DND-41 (cell line): ENCODE measurements around the gene DHRS7B.

Source experiments
- CTCF ChIP-seq: IDR thresholded peaks from 2 replicates; pipeline ENCODE4 v1.5.1; 2012; ENCODE audit warnings: borderline replicate concordance, low read length, moderate library complexity, mild to moderate bottlenecking; ENCODE audit not compliant: poor library complexity, severe bottlenecking; ENCODE audit errors: extremely low read depth
- EZH2 ChIP-seq: IDR thresholded peaks from 3 replicates; pipeline ENCODE4 v1.6.1; 2012; ENCODE audit warnings: borderline replicate concordance, low read depth, mild to moderate bottlenecking, moderate library complexity, low read length, inconsistent platforms; ENCODE audit not compliant: severe bottlenecking

DNA sequence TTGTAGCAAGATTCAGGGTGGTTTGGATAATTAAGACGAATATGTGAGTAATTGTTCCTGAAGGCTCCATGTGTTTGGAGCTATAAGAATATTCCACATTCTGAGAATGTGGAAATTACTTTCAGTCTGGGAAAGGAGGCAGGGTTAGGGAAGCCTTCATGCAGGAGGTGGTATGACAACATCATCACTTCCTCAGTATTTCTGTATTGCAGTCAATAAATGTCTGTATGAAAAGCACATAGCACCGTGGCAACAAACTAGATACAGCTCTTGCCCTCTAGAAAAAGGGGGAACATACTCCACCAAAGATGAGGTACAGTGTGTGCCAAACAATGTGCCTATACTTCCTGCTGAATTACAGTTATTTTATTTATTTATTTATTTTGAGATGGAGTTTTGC is 26.1 kb upstream of the DHRS7B start:
- TF ChIP-seq CTCF (no peak), EZH2 (no peak)
